Astrocyte (in vitro differentiated cells and primary cell): ENCODE results near the gene CYP39A1. TPM values are rescaled to one million over a fixed set of nuclear protein-coding genes. Genes with fewer than 3 reads are reported as not detected.

Source experiments
- DNase-seq: peaks from one replicate; pipeline ENCODE4 v3.0.0-alpha.2; 2010; ENCODE audit warnings: low read depth
- FAIRE-seq: peaks from 2 replicates; lab custom pipeline; 2011; peaks lifted over from hg19 to GRCh38; lab: Jason Lieb, UNC
- H2AFZ ChIP-seq: 2 replicates; pipeline ENCODE4 v1.6.0; 2012; ENCODE audit warnings: low read depth, low read length, inconsistent platforms
- H3K27ac ChIP-seq: 2 replicates; pipeline ENCODE4 v1.5.1; 2011; ENCODE audit warnings: low read depth, low read length, inconsistent platforms
- H3K27me3 ChIP-seq: 2 replicates; pipeline ENCODE4 v1.6.0; 2011; ENCODE audit warnings: low read length, inconsistent platforms; ENCODE audit not compliant: insufficient read depth
- H3K36me3 ChIP-seq: 2 replicates; pipeline ENCODE4 v1.5.1; 2011; ENCODE audit warnings: low read length, inconsistent platforms; ENCODE audit not compliant: insufficient read depth
- H3K4me1 ChIP-seq: 2 replicates; pipeline ENCODE4 v1.5.1; 2011; ENCODE audit warnings: low read length, inconsistent platforms; ENCODE audit not compliant: insufficient read depth
- H3K4me2 ChIP-seq: 2 replicates; pipeline ENCODE4 v1.6.0; 2012; ENCODE audit warnings: low read length, inconsistent platforms
- H3K4me3 ChIP-seq: 2 replicates; pipeline ENCODE4 v1.5.1; 2011; ENCODE audit warnings: low read depth, mild to moderate bottlenecking, low read length, inconsistent platforms; ENCODE audit not compliant: insufficient read depth
- H3K79me2 ChIP-seq: 2 replicates; pipeline ENCODE4 v1.6.0; 2012; ENCODE audit warnings: mild to moderate bottlenecking, low read length, inconsistent platforms; ENCODE audit not compliant: insufficient read depth
- H3K9ac ChIP-seq: 2 replicates; pipeline ENCODE4 v1.6.0; 2012; ENCODE audit warnings: mild to moderate bottlenecking, low read length, inconsistent platforms
- H3K9me3 ChIP-seq: 2 replicates; pipeline ENCODE4 v1.5.1; 2012; ENCODE audit warnings: low read depth, mild to moderate bottlenecking, low read length, inconsistent platforms; ENCODE audit not compliant: insufficient read depth
- H4K20me1 ChIP-seq: 2 replicates; pipeline ENCODE4 v1.6.0; 2012; ENCODE audit warnings: low read length, inconsistent platforms; ENCODE audit not compliant: insufficient read depth
- H3K27ac Mint-ChIP-seq: one replicate; pipeline ENCODE4 v1.8.0; 2021; ENCODE audit warnings: mild to moderate bottlenecking, mixed read lengths; ENCODE audit not compliant: unreplicated experiment
- H3K27me3 Mint-ChIP-seq: one replicate; pipeline ENCODE4 v1.8.0; 2021; ENCODE audit warnings: low read depth, mixed read lengths; ENCODE audit not compliant: unreplicated experiment
- H3K36me3 Mint-ChIP-seq: one replicate; pipeline ENCODE4 v1.8.0; 2021; ENCODE audit warnings: low read depth, mixed read lengths; ENCODE audit not compliant: unreplicated experiment
- H3K4me1 Mint-ChIP-seq: one replicate; pipeline ENCODE4 v1.8.0; 2021; ENCODE audit warnings: low read depth, mixed read lengths; ENCODE audit not compliant: unreplicated experiment
- H3K4me3 Mint-ChIP-seq: one replicate; pipeline ENCODE4 v1.8.0; 2021; ENCODE audit warnings: mild to moderate bottlenecking, moderate library complexity, mixed read lengths; ENCODE audit not compliant: unreplicated experiment
- H3K9me3 Mint-ChIP-seq: one replicate; pipeline ENCODE4 v1.8.0; 2021; ENCODE audit warnings: mild to moderate bottlenecking, mixed read lengths; ENCODE audit not compliant: unreplicated experiment
- CTCF ChIP-seq: IDR thresholded peaks from 2 replicates; pipeline ENCODE4 v1.5.1; 2011; ENCODE audit warnings: low read depth, mild to moderate bottlenecking, inconsistent platforms, low read length, moderate library complexity; ENCODE audit not compliant: insufficient read depth
- EZH2 ChIP-seq: IDR thresholded peaks from 2 replicates; pipeline ENCODE4 v1.6.1; 2012; ENCODE audit warnings: mild to moderate bottlenecking, low read length, inconsistent platforms; ENCODE audit not compliant: insufficient read depth
- total RNA-seq: library from RNA; stranded (reverse); gene quantifications from 2 replicates; pipeline ENCODE4 v1.2.1, GENCODE V29; 2021

CYP39A1 gene
- total RNA-seq, 1 donor from 2014 or later = 0.84 TPM

GRCh38 chr6:46674410-46674809 lies 21.8 kb upstream of the CYP39A1 start:
- H3K27me3 Mint-ChIP-seq = no peaks in the 10 kb centered on the region
- Histone ChIP-seq H3K79me2 (no peaks in the 10 kb centered on the region), H4K20me1 (no peaks in the 10 kb centered on the region), H3K27ac (no peak overlapping the region), H3K9me3 (no peaks in the 10 kb centered on the region), H3K36me3 (no peaks in the 10 kb centered on the region), H3K4me1 (no peaks in the 10 kb centered on the region), H3K4me2 (no peak overlapping the region), H3K9ac (no peak overlapping the region), H2AFZ (no peak overlapping the region), H3K27me3 (no peaks in the 10 kb centered on the region), H3K4me3 (no peak overlapping the region)
- no peak overlapping the region for H3K4me3 Mint-ChIP-seq
- no peak overlapping the region for H3K27ac Mint-ChIP-seq
- FAIRE-seq = no peak
- H3K36me3 Mint-ChIP-seq = no peaks in the 10 kb centered on the region
- no peak for TF ChIP-seq EZH2
- no peak for TF ChIP-seq CTCF
- no peaks in the 10 kb centered on the region for H3K4me1 Mint-ChIP-seq
- DNase-seq = no peak
- H3K9me3 Mint-ChIP-seq = no peaks in the 10 kb centered on the region

- DNase-seq (no peak), FAIRE-seq (no peak)
- no peaks in the 10 kb centered on the region for H3K27me3 ChIP-seq
- H3K9me3 Mint-ChIP-seq = no peaks in the 10 kb centered on the region
- H3K36me3 ChIP-seq = no peaks in the 10 kb centered on the region
- H3K36me3 Mint-ChIP-seq = no peaks in the 10 kb centered on the region
- no peaks in the 10 kb centered on the region for H3K4me1 ChIP-seq
- no peak overlapping the region for H2AFZ ChIP-seq
- H3K27ac ChIP-seq = no peak overlapping the region
- TF ChIP-seq CTCF (no peak), EZH2 (no peak)
- no peaks in the 10 kb centered on the region for H3K27me3 Mint-ChIP-seq
- H3K9ac ChIP-seq = no peak overlapping the region
- no peak overlapping the region for H3K4me3 ChIP-seq
- no peak overlapping the region for H3K27ac Mint-ChIP-seq
- no peaks in the 10 kb centered on the region for H4K20me1 ChIP-seq
- H3K4me1 Mint-ChIP-seq = no peaks in the 10 kb centered on the region
- no peaks in the 10 kb centered on the region for H3K79me2 ChIP-seq
- H3K9me3 ChIP-seq = no peaks in the 10 kb centered on the region
- no peak overlapping the region for H3K4me3 Mint-ChIP-seq
- no peak overlapping the region for H3K4me2 ChIP-seq
These were observed 14.8 kb upstream of the CYP39A1 start for GRCh38 chr6:46667377-46667776.

GRCh38 chr6:46661483-46661882 lies 8.9 kb upstream of the CYP39A1 start:
- no peak overlapping the region for H3K27ac Mint-ChIP-seq
- H3K4me1 ChIP-seq = no peaks in the 10 kb centered on the region
- no peaks in the 10 kb centered on the region for H3K79me2 ChIP-seq
- no peak overlapping the region for H3K9ac ChIP-seq
- H3K4me2 ChIP-seq = no peak overlapping the region
- no peaks in the 10 kb centered on the region for H3K27me3 ChIP-seq
- H3K27me3 Mint-ChIP-seq = no peaks in the 10 kb centered on the region
- DNase-seq (no peak), FAIRE-seq (no peak)
- H3K9me3 ChIP-seq = no peaks in the 10 kb centered on the region
- no peak for TF ChIP-seq CTCF
- TF ChIP-seq EZH2 = no peak
- H3K36me3 ChIP-seq = no peaks in the 10 kb centered on the region
- H3K4me1 Mint-ChIP-seq = no peaks in the 10 kb centered on the region
- H3K9me3 Mint-ChIP-seq = no peaks in the 10 kb centered on the region
- H2AFZ ChIP-seq = no peak overlapping the region
- no peak overlapping the region for H3K4me3 Mint-ChIP-seq
- no peaks in the 10 kb centered on the region for H3K36me3 Mint-ChIP-seq
- H3K4me3 ChIP-seq = no peak overlapping the region
- H3K27ac ChIP-seq = no peak overlapping the region
- no peaks in the 10 kb centered on the region for H4K20me1 ChIP-seq
